ENCODE measurements around the gene PICK1.

GRCh38 chr22:38034884-38035529, 22.2 kb upstream of the PICK1 start:
- no peak for TF ChIP-seq CTCF (IDR thresholded peaks at IDR 0.05)
- TF ChIP-seq EP300 (IDR thresholded peaks at IDR 0.05) = no peak
- no peak for TF ChIP-seq POLR2A (IDR thresholded peaks at IDR 0.05)

Measured in ovary (tissue), 3 donors.